ENCODE measurements around the gene APOA1.

The APOA1 gene

DNA sequence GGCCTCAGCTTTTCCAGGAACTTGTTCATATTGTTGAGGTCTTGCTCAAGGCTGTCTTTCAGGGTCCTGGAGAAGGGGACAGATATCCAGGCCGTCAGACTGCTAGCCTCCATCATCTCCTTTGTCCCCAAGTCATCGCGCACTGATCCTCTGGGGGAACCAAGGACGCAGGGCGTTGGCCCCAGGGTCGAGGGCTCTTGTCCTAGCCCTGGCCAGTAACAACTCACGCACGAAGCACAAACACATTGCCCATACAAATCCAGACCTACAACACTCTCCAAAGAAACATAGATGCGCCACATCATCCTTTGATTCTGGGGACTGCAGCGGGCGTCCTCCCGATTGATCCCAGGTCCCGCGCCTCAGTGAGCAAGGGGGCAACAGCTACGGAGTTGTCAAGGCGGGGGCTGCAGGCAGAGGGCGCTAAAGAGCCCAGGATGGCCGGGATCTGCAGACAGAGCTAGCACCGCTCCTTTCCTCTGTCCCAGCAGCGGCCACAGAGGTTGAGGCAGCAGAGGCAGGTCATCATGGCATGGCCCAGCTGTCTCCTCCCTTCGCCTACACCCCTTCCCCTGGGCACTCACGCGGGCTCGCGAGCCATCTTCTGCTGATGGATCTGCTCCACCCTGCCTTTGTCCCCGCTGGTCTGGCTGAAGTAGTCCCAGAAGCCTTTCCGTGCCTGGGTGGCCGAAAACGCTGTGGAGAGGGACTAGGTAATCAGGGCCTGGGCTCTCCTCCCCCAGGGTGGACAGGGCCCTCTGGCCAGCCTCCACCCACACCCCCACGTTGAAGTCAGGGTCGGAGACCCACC, 46.2 kb downstream of the APOA1 start:
- Histone ChIP-seq H3K27ac (no peak overlapping the region), H3K4me3 (ENCODE audit: low read depth, low read length) (no peak overlapping the region), H3K9me3 (ENCODE audit: severe bottlenecking) (no peaks in the 10 kb centered on the region), H3K36me3 (peaks cover 7% of the 10 kb centered on the region), H3K27me3 (ENCODE audit: insufficient read depth, low read depth, severe bottlenecking) (no peaks in the 10 kb centered on the region)
- peak; percentile 82 for DNase-seq
- TF ChIP-seq, protein P1, sequence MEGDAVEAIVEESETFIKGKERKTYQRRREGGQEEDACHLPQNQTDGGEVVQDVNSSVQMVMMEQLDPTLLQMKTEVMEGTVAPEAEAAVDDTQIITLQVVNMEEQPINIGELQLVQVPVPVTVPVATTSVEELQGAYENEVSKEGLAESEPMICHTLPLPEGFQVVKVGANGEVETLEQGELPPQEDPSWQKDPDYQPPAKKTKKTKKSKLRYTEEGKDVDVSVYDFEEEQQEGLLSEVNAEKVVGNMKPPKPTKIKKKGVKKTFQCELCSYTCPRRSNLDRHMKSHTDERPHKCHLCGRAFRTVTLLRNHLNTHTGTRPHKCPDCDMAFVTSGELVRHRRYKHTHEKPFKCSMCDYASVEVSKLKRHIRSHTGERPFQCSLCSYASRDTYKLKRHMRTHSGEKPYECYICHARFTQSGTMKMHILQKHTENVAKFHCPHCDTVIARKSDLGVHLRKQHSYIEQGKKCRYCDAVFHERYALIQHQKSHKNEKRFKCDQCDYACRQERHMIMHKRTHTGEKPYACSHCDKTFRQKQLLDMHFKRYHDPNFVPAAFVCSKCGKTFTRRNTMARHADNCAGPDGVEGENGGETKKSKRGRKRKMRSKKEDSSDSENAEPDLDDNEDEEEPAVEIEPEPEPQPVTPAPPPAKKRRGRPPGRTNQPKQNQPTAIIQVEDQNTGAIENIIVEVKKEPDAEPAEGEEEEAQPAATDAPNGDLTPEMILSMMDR (IDR thresholded peaks at IDR 0.05; ENCODE audit: low read depth, low read length), result peak; percentile 96

DNA sequence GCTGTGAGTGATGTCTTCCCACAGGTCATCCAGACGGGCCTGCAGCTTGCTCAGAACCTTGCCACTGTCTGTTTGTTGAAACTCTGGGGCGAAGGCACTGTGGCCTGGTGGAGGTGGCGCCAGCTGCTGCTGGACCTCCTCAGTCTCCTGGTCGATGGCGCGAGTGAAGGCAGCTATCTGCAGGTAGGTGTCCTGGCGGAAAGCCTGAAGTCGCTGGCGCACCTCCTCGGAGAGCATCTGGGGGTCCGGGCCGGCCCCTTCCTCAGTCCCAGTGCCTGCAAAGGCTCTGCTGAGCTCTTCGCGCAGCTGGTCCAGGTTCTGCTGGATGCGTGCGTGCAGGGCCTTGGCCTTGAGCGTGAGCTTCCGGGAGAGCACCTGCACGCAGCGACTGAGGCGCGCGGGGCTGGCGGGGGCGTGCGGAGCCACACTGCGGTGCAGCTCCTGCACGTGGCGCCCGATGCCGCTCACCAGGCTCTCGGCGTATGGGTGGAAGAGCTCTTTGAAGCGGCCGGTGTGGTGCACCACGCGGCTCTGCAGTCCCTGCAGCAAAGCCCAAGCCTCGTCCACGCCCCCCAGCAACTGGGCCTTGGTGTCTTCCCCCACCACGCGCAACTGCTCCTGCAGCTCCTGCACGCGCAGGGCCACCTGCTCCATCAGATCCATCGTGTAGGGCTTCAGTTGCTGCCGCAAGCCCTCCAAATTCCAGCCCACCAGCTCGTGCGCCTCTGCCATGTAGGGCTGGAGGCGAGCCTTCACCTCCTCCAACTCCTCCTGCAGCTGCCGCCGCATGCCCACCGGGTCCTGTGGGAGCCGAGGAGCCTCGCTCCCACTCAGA, 47.0 kb downstream of the APOA1 start:
- TF ChIP-seq, protein P1 (IDR thresholded peaks at IDR 0.05; ENCODE audit: low read depth, low read length), result no peak
- Histone ChIP-seq H3K27me3 (ENCODE audit: insufficient read depth, low read depth, severe bottlenecking) (no peaks in the 10 kb centered on the region), H3K36me3 (peaks cover 15% of the 10 kb centered on the region), H3K27ac (no peak overlapping the region), H3K9me3 (ENCODE audit: severe bottlenecking) (no peaks in the 10 kb centered on the region), H3K4me3 (ENCODE audit: low read depth, low read length) (no peak overlapping the region)
- DNase-seq, result no peak

DNA sequence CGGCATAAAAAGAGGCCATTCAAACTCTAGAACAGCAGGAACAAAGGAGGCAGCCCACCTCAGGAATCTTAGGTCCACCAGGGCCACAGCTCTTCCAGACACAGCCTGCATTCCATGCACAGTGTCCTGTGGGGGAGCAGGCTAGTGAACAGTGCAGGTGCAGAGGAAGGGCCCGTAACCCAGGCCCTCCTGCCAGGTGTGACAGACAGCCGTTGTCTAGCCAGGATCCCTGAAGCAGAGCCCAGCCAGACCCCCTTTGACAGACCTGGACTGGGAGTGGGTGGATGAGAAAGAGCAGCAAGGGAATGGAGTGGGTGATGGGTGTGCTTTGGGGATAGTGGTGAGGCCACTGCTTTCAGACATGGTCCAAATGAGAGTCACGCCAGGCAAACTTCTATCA, 48.4 kb downstream of the APOA1 start:
- peaks cover 29% of the 10 kb centered on the region for H3K36me3 ChIP-seq
- H3K27ac ChIP-seq, result no peak overlapping the region
- TF ChIP-seq, protein P1 (IDR thresholded peaks at IDR 0.05; ENCODE audit: low read depth, low read length), result no peak
- no peak overlapping the region for H3K4me3 ChIP-seq (ENCODE audit: low read depth, low read length)
- H3K27me3 ChIP-seq (ENCODE audit: insufficient read depth, low read depth, severe bottlenecking), result no peaks in the 10 kb centered on the region
- no peaks in the 10 kb centered on the region for H3K9me3 ChIP-seq (ENCODE audit: severe bottlenecking)
- DNase-seq, result no peak

GRCh38 chr11:116788534-116788933, 48.9 kb downstream of the APOA1 start:
- no peak overlapping the region; the same call in 1 of the 2 replicates for H3K27ac ChIP-seq
- H3K9me3 ChIP-seq (ENCODE audit: severe bottlenecking), result no peaks in the 10 kb centered on the region
- no peaks in the 10 kb centered on the region for H3K27me3 ChIP-seq (ENCODE audit: insufficient read depth, low read depth, severe bottlenecking)
- H3K36me3 ChIP-seq, result peaks cover 33% of the 10 kb centered on the region
- H3K4me3 ChIP-seq (ENCODE audit: low read depth, low read length), result peak overlapping the region; percentile 85
- DNase-seq, result no peak
- TF ChIP-seq, protein P1 (IDR thresholded peaks at IDR 0.05; ENCODE audit: low read depth, low read length), result no peak

- H3K36me3 ChIP-seq, result peaks cover 39% of the 10 kb centered on the region
- no peaks in the 10 kb centered on the region for H3K27me3 ChIP-seq (ENCODE audit: insufficient read depth, low read depth, severe bottlenecking)
- H3K4me3 ChIP-seq (ENCODE audit: low read depth, low read length), result peak within 1 kb of the TSS; percentile 85
- peak; percentile 67 for DNase-seq
- H3K27ac ChIP-seq, result peak within 1 kb of the TSS; percentile 47
- TF ChIP-seq, protein P1 (IDR thresholded peaks at IDR 0.05; ENCODE audit: low read depth, low read length), result no peak
- no peaks in the 10 kb centered on the region for H3K9me3 ChIP-seq (ENCODE audit: severe bottlenecking)
These were observed 49.5 kb downstream of the APOA1 start, which contains the start of gene ZPR1 for GRCh38 chr11:116787786-116788486. Gene ZPR1 (minus strand): TSS chr11:116788023. CDS start chr11:116787990, 33 bp downstream.

All from WERI-Rb-1 (cell line).